ENCODE results near the gene SLC4A8. TPM values are rescaled to one million over a fixed set of nuclear protein-coding genes. Genes with fewer than 3 reads are reported as not detected.
"Not testable (repeated sequence)": the region's sequence is repeated elsewhere in the genome, so short reads cannot be mapped to it uniquely, and the experiment has no call there.

Gene SLC4A8
- total RNA-seq, 3 donors from 2014 or later (not counting 1 experiment from before 2014, with no cell fraction given), result 9.8 to 19.2 (median 13.6) TPM

DNA sequence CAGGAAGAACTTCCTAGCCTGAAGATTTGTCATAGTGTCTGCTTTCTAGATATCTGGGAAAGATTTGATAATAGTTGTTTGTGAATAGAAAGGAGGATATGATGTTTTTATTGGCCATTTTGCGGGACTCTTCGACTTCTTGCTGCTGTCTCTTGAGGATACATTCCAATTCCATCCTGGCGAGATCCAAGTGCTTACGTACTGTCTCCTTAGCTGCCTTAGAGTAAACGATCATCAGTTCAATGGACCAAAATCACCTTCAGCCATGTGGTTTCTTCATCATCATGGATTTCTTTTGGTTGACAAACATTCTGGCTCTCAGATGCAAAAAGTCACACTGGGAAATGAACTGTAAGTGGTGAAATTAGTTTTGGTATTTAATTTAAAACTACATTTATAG is 83.7 kb downstream of the SLC4A8 start:
- intact Hi-C loops (cut with micrococcal nuclease), result no loop called here
- Mint-ChIP-seq H3K9me3 (no peaks in the 10 kb centered on the region), H3K27me3 (ENCODE audit: low read depth in 2 of 2) (no peaks in the 10 kb centered on the region), H3K4me3 (no peak overlapping the region), H3K27ac (no peak overlapping the region), H3K36me3 (no peaks in the 10 kb centered on the region), H3K4me1 (no peaks in the 10 kb centered on the region)
- no peak for DNase-seq
- Histone ChIP-seq H3K27ac (ENCODE audit: low read length) (no peak overlapping the region), H3K27me3 (ENCODE audit: control insufficient read depth, insufficient read depth, low read length) (no peaks in the 10 kb centered on the region), H3K4me3 (ENCODE audit: low read length) (no peak overlapping the region), H3K4me1 (ENCODE audit: control insufficient read depth, insufficient read depth, low read length) (no peaks in the 10 kb centered on the region), H3K9me3 (ENCODE audit: control insufficient read depth, insufficient read depth, low read length) (no peaks in the 10 kb centered on the region), H3K36me3 (ENCODE audit: control insufficient read depth, insufficient read depth, low read length) (no peaks in the 10 kb centered on the region)
- ATAC-seq, result no peak
- TF ChIP-seq, protein P1, sequence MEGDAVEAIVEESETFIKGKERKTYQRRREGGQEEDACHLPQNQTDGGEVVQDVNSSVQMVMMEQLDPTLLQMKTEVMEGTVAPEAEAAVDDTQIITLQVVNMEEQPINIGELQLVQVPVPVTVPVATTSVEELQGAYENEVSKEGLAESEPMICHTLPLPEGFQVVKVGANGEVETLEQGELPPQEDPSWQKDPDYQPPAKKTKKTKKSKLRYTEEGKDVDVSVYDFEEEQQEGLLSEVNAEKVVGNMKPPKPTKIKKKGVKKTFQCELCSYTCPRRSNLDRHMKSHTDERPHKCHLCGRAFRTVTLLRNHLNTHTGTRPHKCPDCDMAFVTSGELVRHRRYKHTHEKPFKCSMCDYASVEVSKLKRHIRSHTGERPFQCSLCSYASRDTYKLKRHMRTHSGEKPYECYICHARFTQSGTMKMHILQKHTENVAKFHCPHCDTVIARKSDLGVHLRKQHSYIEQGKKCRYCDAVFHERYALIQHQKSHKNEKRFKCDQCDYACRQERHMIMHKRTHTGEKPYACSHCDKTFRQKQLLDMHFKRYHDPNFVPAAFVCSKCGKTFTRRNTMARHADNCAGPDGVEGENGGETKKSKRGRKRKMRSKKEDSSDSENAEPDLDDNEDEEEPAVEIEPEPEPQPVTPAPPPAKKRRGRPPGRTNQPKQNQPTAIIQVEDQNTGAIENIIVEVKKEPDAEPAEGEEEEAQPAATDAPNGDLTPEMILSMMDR (IDR thresholded peaks at IDR 0.05), result no peak
- WGBS (ENCODE audit: insufficient coverage), result 96% methylated on average over 5 of the region's 5 CpGs

DNA sequence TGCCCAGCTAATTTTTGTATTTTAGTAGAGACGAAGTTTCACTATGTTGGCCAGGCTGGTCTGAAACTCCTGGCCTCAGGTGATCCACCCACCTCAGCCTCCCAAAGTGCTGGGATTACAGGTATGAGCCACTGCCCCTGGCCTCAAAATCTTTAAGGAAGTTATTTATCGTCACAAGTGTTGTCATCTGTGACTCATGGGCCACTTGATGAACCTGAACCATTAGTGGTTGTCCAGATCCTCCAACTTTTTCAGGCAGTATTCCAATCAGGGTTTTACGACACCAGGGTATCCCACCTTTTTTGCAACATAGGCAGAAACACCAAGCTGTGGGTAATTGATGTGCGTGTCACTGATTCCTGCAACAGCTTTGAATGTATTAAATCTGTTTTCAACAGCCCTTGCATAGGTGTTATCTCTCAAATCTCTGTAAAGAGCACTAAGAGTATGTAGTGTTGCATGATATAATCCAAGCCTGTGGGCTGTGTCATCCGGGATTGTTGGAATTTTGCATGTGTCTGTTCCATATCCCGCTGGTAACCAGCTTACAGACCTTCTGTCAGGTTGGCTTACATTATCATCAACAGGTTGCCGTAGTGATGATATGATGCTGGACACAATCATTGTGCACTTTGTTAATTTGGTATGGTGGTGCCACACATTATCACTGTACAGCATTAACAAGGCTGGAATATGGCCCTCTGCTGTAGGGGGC is 87.1 kb downstream of the SLC4A8 start:
- no peak for DNase-seq
- H3K9me3 ChIP-seq (ENCODE audit: control insufficient read depth, insufficient read depth, low read length), result no peaks in the 10 kb centered on the region
- H3K4me1 Mint-ChIP-seq, result no peaks in the 10 kb centered on the region
- no peak overlapping the region for H3K4me3 ChIP-seq (ENCODE audit: low read length)
- no peaks in the 10 kb centered on the region for H3K36me3 Mint-ChIP-seq
- no peaks in the 10 kb centered on the region for H3K4me1 ChIP-seq (ENCODE audit: control insufficient read depth, insufficient read depth, low read length)
- ATAC-seq, result no peak
- no peaks in the 10 kb centered on the region for H3K36me3 ChIP-seq (ENCODE audit: control insufficient read depth, insufficient read depth, low read length)
- 96% methylated on average over 7 of the region's 7 CpGs for WGBS (ENCODE audit: insufficient coverage)
- H3K27me3 ChIP-seq (ENCODE audit: control insufficient read depth, insufficient read depth, low read length), result no peaks in the 10 kb centered on the region
- no peak overlapping the region for H3K4me3 Mint-ChIP-seq
- H3K27ac ChIP-seq (ENCODE audit: low read length), result no peak overlapping the region
- no peak overlapping the region for H3K27ac Mint-ChIP-seq
- intact Hi-C loops (cut with micrococcal nuclease), result no loop called here
- no peaks in the 10 kb centered on the region for H3K9me3 Mint-ChIP-seq
- TF ChIP-seq, protein P1 (IDR thresholded peaks at IDR 0.05), result no peak
- H3K27me3 Mint-ChIP-seq (ENCODE audit: low read depth in 2 of 2), result no peaks in the 10 kb centered on the region

DNA sequence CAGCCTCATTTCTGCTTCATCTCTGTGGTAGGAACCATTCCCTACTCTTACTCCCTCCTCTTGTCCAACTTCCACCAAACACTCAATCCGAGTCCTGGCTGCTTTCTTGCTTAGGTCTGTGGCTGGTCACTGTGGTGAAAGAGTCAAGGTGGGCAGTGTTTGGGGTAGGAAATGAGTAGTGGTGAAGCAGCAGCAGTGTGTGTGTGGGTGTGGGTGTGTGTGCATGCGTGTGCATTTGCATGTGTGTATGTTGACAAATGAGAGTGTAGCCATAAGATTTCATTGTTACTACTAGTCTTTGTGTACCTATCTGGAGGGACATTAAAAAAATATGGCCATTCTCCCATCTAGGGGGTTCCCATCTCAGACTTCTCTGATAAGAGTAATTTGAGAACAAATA is 87.8 kb downstream of the SLC4A8 start:
- Histone ChIP-seq H3K36me3 (ENCODE audit: control insufficient read depth, insufficient read depth, low read length) (no peaks in the 10 kb centered on the region), H3K27ac (ENCODE audit: low read length) (no peak overlapping the region), H3K4me3 (ENCODE audit: low read length) (no peak overlapping the region), H3K27me3 (ENCODE audit: control insufficient read depth, insufficient read depth, low read length) (no peaks in the 10 kb centered on the region), H3K9me3 (ENCODE audit: control insufficient read depth, insufficient read depth, low read length) (no peaks in the 10 kb centered on the region), H3K4me1 (ENCODE audit: control insufficient read depth, insufficient read depth, low read length) (no peaks in the 10 kb centered on the region)
- no peaks in the 10 kb centered on the region for H3K4me1 Mint-ChIP-seq
- no peak overlapping the region for H3K27ac Mint-ChIP-seq
- H3K36me3 Mint-ChIP-seq, result no peaks in the 10 kb centered on the region
- TF ChIP-seq, protein P1 (IDR thresholded peaks at IDR 0.05), result no peak
- no peaks in the 10 kb centered on the region for H3K9me3 Mint-ChIP-seq
- intact Hi-C loops (cut with micrococcal nuclease), result no loop called here
- no peak overlapping the region for H3K4me3 Mint-ChIP-seq
- H3K27me3 Mint-ChIP-seq (ENCODE audit: low read depth in 2 of 2), result no peaks in the 10 kb centered on the region
- WGBS (ENCODE audit: insufficient coverage), result 88% methylated on average over 1 of the region's 2 CpGs
- DNase-seq (no peak), ATAC-seq (no peak)

DNA sequence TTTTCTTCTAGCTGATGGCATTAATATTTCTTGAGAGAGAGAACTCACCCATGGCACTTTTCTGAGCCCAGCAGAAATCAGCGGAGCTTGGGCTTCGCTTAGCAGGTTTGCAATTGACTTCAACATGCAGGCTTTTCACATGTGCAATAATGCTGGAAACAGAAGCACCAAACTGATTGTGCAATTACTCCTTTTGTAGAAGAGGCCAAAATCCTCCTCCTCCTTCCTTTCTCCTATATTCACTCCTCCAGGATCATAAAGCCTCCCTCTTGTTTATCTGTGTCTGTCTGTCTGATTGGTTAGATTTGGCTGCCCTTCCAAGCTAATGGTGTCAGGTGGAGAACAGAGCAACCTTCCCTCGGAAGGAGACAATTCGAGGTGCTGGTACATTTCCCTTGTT is 90.4 kb downstream of the SLC4A8 start:
- DNase-seq; H3K27me3 ChIP-seq (ENCODE audit: control insufficient read depth, insufficient read depth, low read length); H3K4me3 ChIP-seq (ENCODE audit: low read length); ATAC-seq; H3K4me3 Mint-ChIP-seq; H3K27ac ChIP-seq (ENCODE audit: low read length); H3K27ac Mint-ChIP-seq; intact Hi-C loops (cut with micrococcal nuclease); H3K27me3 Mint-ChIP-seq (ENCODE audit: low read depth in 2 of 2); H3K9me3 ChIP-seq (ENCODE audit: control insufficient read depth, insufficient read depth, low read length); H3K36me3 Mint-ChIP-seq; H3K4me1 ChIP-seq (ENCODE audit: control insufficient read depth, insufficient read depth, low read length); H3K4me1 Mint-ChIP-seq; H3K9me3 Mint-ChIP-seq; H3K36me3 ChIP-seq (ENCODE audit: control insufficient read depth, insufficient read depth, low read length): not testable (repeated sequence)
- 100% methylated on average over 3 of the region's 4 CpGs for WGBS (ENCODE audit: insufficient coverage)

Measured in natural killer cell (primary cell).